ENCODE results near the gene EFNB2.

GRCh38 chr13:106540613-106541012 lies 5.2 kb upstream of the EFNB2 start:
- TF ChIP-seq CTCF (IDR thresholded peaks at IDR 0.05; ENCODE audit: extremely low read depth in 1 of 2, insufficient read depth in 1 of 2, low read depth in 1 of 2, low read length in 2 of 2) (no peak), GATA2 (IDR thresholded peaks at IDR 0.05; ENCODE audit: insufficient read depth, insufficient read length, low read depth, low read length) (no peak), EZH2 (IDR thresholded peaks at IDR 0.05; ENCODE audit: borderline replicate concordance, low read depth, low read length, severe bottlenecking) (no peak), FOS (IDR thresholded peaks at IDR 0.05; ENCODE audit: borderline replicate concordance, insufficient read depth, low read length) (no peak), POLR2A (IDR thresholded peaks at IDR 0.05; ENCODE audit: low read depth, low read length) (no peak), POLR2AphosphoS5 (IDR thresholded peaks at IDR 0.05; ENCODE audit: insufficient read depth, low read depth, low read length) (no peak), MAX (IDR thresholded peaks at IDR 0.05; ENCODE audit: insufficient read depth, insufficient read length) (no peak), JUN (IDR thresholded peaks at IDR 0.05; ENCODE audit: borderline replicate concordance, insufficient read depth, insufficient read length, low read depth) (no peak), MYC (IDR thresholded peaks at IDR 0.05; ENCODE audit: low read depth, low read length) (no peak)
